ENCODE results near the gene DTWD2. TPM values are rescaled to one million over a fixed set of nuclear protein-coding genes. Genes with fewer than 3 reads are reported as not detected.

The DTWD2 gene
- total RNA-seq, 1 donor from 2014 or later = 4.4 TPM

DNA sequence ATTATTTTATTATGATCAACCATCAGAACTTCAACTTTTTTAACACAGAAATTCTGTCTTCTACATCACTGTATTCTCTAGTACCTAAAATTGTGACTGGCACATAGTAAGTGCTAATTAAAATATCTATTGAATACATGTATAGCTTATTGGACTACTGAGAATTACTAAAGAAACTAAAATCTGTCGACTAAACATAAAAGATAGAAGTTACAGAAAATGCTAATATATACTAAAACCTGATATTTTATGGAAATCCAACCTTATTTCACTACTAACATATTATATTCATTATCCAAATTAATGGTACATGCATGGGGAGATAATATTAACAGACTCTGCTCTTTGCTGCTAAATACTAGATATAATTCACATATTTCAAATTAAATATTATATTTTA is 153.6 kb downstream of the DTWD2 start:
- H3K9me3 Mint-ChIP-seq = no peaks in the 10 kb centered on the region
- DNase-seq (ENCODE audit: extremely low spot score, unreplicated experiment) = no peak
- TF ChIP-seq, protein P1, sequence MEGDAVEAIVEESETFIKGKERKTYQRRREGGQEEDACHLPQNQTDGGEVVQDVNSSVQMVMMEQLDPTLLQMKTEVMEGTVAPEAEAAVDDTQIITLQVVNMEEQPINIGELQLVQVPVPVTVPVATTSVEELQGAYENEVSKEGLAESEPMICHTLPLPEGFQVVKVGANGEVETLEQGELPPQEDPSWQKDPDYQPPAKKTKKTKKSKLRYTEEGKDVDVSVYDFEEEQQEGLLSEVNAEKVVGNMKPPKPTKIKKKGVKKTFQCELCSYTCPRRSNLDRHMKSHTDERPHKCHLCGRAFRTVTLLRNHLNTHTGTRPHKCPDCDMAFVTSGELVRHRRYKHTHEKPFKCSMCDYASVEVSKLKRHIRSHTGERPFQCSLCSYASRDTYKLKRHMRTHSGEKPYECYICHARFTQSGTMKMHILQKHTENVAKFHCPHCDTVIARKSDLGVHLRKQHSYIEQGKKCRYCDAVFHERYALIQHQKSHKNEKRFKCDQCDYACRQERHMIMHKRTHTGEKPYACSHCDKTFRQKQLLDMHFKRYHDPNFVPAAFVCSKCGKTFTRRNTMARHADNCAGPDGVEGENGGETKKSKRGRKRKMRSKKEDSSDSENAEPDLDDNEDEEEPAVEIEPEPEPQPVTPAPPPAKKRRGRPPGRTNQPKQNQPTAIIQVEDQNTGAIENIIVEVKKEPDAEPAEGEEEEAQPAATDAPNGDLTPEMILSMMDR (conservative IDR thresholded peaks at IDR 0.05) = no peak
- no peak overlapping the region for H3K27ac Mint-ChIP-seq
- H3K36me3 Mint-ChIP-seq = no peaks in the 10 kb centered on the region
- H3K27me3 Mint-ChIP-seq = no peaks in the 10 kb centered on the region
- H3K4me3 Mint-ChIP-seq = no peak overlapping the region
- no peaks in the 10 kb centered on the region for H3K4me1 Mint-ChIP-seq (ENCODE audit: unreplicated experiment)

DNA sequence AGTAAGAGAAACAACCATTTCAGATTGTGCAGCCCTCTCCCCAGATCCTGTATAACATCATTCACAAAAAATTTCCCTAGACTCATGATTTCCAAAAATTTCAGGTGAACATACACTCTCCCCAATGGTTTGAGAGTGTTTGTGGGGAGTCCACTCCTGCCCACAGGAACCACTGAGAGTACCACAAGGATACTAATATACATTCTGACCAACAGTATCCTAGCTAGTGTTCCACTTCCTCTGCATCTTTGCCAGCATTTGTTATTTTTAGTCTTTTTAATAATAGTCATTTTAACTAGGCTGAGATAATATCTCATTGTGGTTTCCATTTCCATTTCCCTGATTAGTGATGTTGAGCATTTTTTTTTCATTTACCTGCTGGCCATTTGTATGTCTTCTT is 155.4 kb downstream of the DTWD2 start:
- H3K9me3 Mint-ChIP-seq = no peaks in the 10 kb centered on the region
- H3K27me3 Mint-ChIP-seq = no peaks in the 10 kb centered on the region
- H3K4me3 Mint-ChIP-seq = no peak overlapping the region
- no peak for DNase-seq (ENCODE audit: extremely low spot score, unreplicated experiment)
- no peaks in the 10 kb centered on the region for H3K4me1 Mint-ChIP-seq (ENCODE audit: unreplicated experiment)
- TF ChIP-seq, protein P1 (conservative IDR thresholded peaks at IDR 0.05) = no peak
- no peak overlapping the region for H3K27ac Mint-ChIP-seq
- H3K36me3 Mint-ChIP-seq = no peaks in the 10 kb centered on the region

DNA sequence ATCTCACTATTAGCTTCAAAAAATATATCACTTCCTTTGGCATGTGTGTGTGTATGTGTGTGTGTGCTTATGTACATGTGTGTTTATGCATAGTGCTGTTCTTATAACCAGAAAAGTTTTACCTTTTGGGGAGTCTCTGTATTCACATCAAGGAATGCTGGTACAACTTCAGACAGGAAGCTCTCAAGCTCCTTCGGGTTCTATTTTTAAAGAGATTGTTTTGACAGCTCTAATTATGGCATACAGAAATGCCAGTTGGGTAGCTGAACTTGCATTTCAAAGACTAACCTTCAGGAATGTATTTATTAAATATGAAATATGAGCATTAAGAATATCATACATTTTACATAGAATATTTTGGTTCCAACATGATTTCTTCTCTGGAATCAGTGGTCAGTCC is 163.1 kb downstream of the DTWD2 start:
- TF ChIP-seq, protein P1 (conservative IDR thresholded peaks at IDR 0.05) = no peak
- no peak for DNase-seq (ENCODE audit: extremely low spot score, unreplicated experiment)
- H3K27ac Mint-ChIP-seq = no peak overlapping the region
- H3K36me3 Mint-ChIP-seq = no peaks in the 10 kb centered on the region
- H3K4me3 Mint-ChIP-seq = no peak overlapping the region
- no peaks in the 10 kb centered on the region for H3K9me3 Mint-ChIP-seq
- no peaks in the 10 kb centered on the region for H3K27me3 Mint-ChIP-seq
- H3K4me1 Mint-ChIP-seq (ENCODE audit: unreplicated experiment) = no peaks in the 10 kb centered on the region

DNA sequence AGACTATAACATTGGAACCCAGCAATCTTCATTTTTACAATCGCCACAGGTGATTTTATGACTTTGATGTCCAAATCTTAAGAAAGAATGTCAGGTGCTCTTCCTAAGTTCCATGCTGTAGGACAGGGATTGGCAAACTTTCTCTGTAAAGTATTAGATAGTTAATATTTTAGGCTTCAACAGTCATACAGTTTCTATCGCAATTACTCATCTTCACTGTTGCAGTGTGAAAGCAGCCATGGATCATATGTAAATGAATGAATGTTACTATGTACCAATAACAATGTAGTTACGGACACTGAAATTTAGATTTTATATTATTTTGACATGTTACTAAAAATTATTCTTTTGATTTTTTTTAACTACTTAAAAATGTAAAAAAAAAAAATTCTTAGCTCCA is 169.7 kb downstream of the DTWD2 start:
- Mint-ChIP-seq H3K36me3 (no peaks in the 10 kb centered on the region), H3K27ac (no peak overlapping the region), H3K4me1 (ENCODE audit: unreplicated experiment) (no peaks in the 10 kb centered on the region), H3K27me3 (no peaks in the 10 kb centered on the region), H3K9me3 (no peaks in the 10 kb centered on the region), H3K4me3 (no peak overlapping the region)
- DNase-seq (ENCODE audit: extremely low spot score, unreplicated experiment) = no peak
- TF ChIP-seq, protein P1 (conservative IDR thresholded peaks at IDR 0.05) = no peak

DNA sequence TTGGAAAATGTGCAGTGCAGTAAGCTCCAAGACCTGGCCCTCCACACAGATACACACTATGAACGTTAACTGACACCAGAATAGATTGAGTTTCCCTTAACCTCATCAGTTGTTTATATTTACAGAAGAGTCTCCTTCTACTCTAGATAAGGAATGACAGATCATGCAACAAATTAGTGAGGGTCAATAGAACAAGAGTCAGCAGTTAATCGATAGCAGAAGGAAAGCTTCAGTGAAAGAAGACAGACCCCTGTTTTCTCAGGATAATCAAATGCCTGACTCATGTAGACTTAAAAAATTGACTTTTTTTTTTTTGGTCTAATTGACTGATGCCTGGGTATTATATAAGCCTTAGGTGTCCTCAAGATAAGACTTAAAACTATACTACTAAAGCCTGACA is 179.9 kb downstream of the DTWD2 start:
- Mint-ChIP-seq H3K4me3 (no peak overlapping the region), H3K4me1 (ENCODE audit: unreplicated experiment) (no peaks in the 10 kb centered on the region), H3K36me3 (no peaks in the 10 kb centered on the region), H3K9me3 (peaks cover 7% of the 10 kb centered on the region), H3K27me3 (no peaks in the 10 kb centered on the region), H3K27ac (no peak overlapping the region)
- DNase-seq (ENCODE audit: extremely low spot score, unreplicated experiment) = no peak
- TF ChIP-seq, protein P1 (conservative IDR thresholded peaks at IDR 0.05) = no peak

DNA sequence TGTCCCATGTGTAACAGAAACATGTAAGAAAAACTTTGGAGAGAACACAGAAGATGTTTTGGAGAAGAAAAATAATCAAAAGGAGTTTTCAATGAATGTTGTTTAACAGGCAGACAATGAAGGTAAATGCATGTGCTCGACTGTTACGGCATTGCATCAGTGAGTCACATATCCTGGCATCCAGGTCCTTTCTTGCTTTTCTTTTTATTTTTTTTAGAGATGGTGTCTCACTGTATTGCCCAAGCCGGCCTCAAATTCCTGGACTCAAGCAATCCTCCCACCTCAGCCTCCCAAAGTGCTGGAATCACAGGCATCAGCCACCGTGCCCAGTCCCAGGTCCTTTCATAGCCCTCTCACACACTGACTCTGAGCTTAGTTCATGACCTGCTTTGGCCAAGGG is 181.8 kb downstream of the DTWD2 start:
- Mint-ChIP-seq H3K36me3 (no peaks in the 10 kb centered on the region), H3K4me1 (ENCODE audit: unreplicated experiment) (no peaks in the 10 kb centered on the region), H3K9me3 (peaks cover 7% of the 10 kb centered on the region), H3K4me3 (no peak overlapping the region), H3K27ac (no peak overlapping the region), H3K27me3 (no peaks in the 10 kb centered on the region)
- TF ChIP-seq, protein P1 (conservative IDR thresholded peaks at IDR 0.05) = no peak
- no peak for DNase-seq (ENCODE audit: extremely low spot score, unreplicated experiment)

All from type B pancreatic cell (in vitro differentiated cells).